IMR-90 (cell line): Measurements from ENCODE around the gene PZP.

Experiments
- BHLHE40 ChIP-seq: fragments of 150-350 bp; IDR thresholded peaks from 2 replicates; pipeline ENCODE4 v1.6.1; 2016; ENCODE audit warnings: mild to moderate bottlenecking, low read depth, low read length
- CEBPB ChIP-seq: IDR thresholded peaks from 2 replicates; pipeline ENCODE4 v1.6.1; 2012; ENCODE audit warnings: low read depth, low read length, improper control_type of control experiment
- FOS ChIP-seq: fragments of 150-350 bp; IDR thresholded peaks from 2 replicates; pipeline ENCODE4 v1.6.1; 2016; ENCODE audit warnings: low read depth, low read length
- MAFK ChIP-seq: IDR thresholded peaks from 2 replicates; pipeline ENCODE4 v1.6.1; 2012; ENCODE audit warnings: low read depth, low read length, improper control_type of control experiment
- MAZ ChIP-seq: IDR thresholded peaks from 2 replicates; pipeline ENCODE4 v1.6.1; 2012; ENCODE audit warnings: low read depth, mild to moderate bottlenecking, low read length, improper control_type of control experiment, moderate library complexity, borderline replicate concordance
- MXI1 ChIP-seq: IDR thresholded peaks from 2 replicates; pipeline ENCODE4 v1.6.1; 2012; ENCODE audit warnings: low read depth, mild to moderate bottlenecking, low read length, moderate library complexity, borderline replicate concordance
- POLR2A ChIP-seq: IDR thresholded peaks from 2 replicates; pipeline ENCODE4 v1.6.1; 2012; ENCODE audit warnings: mild to moderate bottlenecking, low read depth, low read length
- RCOR1 ChIP-seq: IDR thresholded peaks from 2 replicates; pipeline ENCODE4 v1.6.1; 2012; ENCODE audit warnings: mild to moderate bottlenecking, low read length, improper control_type of control experiment; ENCODE audit not compliant: insufficient replicate concordance
- RFX5 ChIP-seq: IDR thresholded peaks from 2 replicates; pipeline ENCODE4 v1.8.0; 2012; ENCODE audit warnings: low read depth, mild to moderate bottlenecking, low read length, moderate library complexity
- SMC3 ChIP-seq: fragments of 150-350 bp; IDR thresholded peaks from 2 replicates; pipeline ENCODE4 v1.6.1; 2016; ENCODE audit warnings: low read depth, mild to moderate bottlenecking, antibody characterized with exemption, low read length, moderate library complexity
- TF ChIP-seq, protein P1 (sequence below): conservative IDR thresholded peaks from 2 replicates; pipeline ENCODE4 v1.5.1; 2012; ENCODE audit warnings: mild to moderate bottlenecking, low read depth, low read length, improper control_type of control experiment
- TF ChIP-seq, protein P2 (sequence below): fragments of 150-350 bp; IDR thresholded peaks from 2 replicates; pipeline ENCODE4 v1.6.1; 2017; ENCODE audit warnings: mild to moderate bottlenecking, antibody characterized with exemption, low read length, low read depth
- TF ChIP-seq, protein P3 (sequence below): fragments of 150-350 bp; IDR thresholded peaks from 2 replicates; pipeline ENCODE4 v1.6.1; 2016; ENCODE audit warnings: low read depth, mild to moderate bottlenecking, low read length, moderate library complexity, borderline replicate concordance

DNA sequence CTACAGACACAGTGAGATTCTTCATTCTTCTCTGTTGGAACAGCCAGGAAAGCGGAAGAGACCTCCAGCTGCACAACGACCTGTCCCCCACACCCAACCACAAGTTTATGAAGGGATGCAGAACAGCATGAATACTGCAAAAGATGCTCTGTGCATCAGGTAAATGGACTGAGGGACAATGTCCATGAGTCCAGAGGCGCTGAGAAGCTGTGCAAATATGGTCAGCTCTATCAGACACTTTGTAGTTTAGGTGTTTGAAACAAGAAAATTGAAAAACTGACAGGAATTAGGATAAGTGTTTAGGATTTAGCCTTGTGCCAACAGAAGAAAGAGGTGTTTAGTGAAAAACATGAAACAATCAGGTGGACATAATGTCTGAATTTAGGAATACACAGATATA lies 33.1 kb upstream of the PZP start:
- TF ChIP-seq, protein P1, sequence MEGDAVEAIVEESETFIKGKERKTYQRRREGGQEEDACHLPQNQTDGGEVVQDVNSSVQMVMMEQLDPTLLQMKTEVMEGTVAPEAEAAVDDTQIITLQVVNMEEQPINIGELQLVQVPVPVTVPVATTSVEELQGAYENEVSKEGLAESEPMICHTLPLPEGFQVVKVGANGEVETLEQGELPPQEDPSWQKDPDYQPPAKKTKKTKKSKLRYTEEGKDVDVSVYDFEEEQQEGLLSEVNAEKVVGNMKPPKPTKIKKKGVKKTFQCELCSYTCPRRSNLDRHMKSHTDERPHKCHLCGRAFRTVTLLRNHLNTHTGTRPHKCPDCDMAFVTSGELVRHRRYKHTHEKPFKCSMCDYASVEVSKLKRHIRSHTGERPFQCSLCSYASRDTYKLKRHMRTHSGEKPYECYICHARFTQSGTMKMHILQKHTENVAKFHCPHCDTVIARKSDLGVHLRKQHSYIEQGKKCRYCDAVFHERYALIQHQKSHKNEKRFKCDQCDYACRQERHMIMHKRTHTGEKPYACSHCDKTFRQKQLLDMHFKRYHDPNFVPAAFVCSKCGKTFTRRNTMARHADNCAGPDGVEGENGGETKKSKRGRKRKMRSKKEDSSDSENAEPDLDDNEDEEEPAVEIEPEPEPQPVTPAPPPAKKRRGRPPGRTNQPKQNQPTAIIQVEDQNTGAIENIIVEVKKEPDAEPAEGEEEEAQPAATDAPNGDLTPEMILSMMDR = no peak
- TF ChIP-seq, protein P2, sequence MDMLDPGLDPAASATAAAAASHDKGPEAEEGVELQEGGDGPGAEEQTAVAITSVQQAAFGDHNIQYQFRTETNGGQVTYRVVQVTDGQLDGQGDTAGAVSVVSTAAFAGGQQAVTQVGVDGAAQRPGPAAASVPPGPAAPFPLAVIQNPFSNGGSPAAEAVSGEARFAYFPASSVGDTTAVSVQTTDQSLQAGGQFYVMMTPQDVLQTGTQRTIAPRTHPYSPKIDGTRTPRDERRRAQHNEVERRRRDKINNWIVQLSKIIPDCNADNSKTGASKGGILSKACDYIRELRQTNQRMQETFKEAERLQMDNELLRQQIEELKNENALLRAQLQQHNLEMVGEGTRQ = no peak
- TF ChIP-seq MAFK = no peak
- TF ChIP-seq MAZ = no peak
- TF ChIP-seq POLR2A = no peak
- no peak for TF ChIP-seq RFX5
- TF ChIP-seq RCOR1 = no peak
- TF ChIP-seq MXI1 = no peak
- no peak for TF ChIP-seq SMC3
- TF ChIP-seq, protein P3, sequence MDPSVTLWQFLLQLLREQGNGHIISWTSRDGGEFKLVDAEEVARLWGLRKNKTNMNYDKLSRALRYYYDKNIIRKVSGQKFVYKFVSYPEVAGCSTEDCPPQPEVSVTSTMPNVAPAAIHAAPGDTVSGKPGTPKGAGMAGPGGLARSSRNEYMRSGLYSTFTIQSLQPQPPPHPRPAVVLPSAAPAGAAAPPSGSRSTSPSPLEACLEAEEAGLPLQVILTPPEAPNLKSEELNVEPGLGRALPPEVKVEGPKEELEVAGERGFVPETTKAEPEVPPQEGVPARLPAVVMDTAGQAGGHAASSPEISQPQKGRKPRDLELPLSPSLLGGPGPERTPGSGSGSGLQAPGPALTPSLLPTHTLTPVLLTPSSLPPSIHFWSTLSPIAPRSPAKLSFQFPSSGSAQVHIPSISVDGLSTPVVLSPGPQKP = no peak
- TF ChIP-seq CEBPB = no peak
- no peak for TF ChIP-seq FOS
- no peak for TF ChIP-seq BHLHE40
